Fibroblast of skin of right quadriceps (primary cell): ENCODE data around the gene ACAD8.
A peak's percentile ranks its signal among the peaks of the same experiment; 100 is the strongest.
"Not testable (repeated sequence)": the region's sequence is repeated elsewhere in the genome, so short reads cannot be mapped to it uniquely, and the experiment has no call there.

Experiments used
- DNase-seq: peaks from one replicate; pipeline ENCODE4 v3.0.0-alpha.2; 2013

Gene ACAD8

DNA sequence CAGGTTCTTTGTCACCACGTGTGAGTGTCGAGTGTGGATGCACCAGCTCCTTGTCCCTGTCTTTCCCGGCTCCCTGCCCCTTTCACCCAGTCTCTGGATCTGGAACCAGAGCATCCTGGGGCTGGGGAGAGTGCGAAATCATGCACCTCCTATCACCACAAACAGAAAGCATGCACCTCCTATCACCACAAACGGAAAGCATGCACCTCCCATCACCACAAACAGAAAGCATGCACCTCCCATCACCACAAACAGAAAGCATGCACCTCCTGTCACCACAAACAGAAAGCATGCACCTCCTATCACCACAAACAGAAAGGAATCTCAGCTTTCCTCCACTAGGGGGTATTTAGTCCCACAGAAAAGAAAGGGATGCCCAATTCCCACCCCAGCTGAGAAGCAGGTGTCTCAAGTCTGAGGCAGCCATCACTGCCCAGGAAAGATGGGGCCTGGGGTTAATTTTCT lies 16.9 kb downstream of the ACAD8 start:
- no peak for DNase-seq

GRCh38 chr11:134271978-134272377 lies 18.6 kb downstream of the ACAD8 start:
- DNase-seq = no peak

DNA sequence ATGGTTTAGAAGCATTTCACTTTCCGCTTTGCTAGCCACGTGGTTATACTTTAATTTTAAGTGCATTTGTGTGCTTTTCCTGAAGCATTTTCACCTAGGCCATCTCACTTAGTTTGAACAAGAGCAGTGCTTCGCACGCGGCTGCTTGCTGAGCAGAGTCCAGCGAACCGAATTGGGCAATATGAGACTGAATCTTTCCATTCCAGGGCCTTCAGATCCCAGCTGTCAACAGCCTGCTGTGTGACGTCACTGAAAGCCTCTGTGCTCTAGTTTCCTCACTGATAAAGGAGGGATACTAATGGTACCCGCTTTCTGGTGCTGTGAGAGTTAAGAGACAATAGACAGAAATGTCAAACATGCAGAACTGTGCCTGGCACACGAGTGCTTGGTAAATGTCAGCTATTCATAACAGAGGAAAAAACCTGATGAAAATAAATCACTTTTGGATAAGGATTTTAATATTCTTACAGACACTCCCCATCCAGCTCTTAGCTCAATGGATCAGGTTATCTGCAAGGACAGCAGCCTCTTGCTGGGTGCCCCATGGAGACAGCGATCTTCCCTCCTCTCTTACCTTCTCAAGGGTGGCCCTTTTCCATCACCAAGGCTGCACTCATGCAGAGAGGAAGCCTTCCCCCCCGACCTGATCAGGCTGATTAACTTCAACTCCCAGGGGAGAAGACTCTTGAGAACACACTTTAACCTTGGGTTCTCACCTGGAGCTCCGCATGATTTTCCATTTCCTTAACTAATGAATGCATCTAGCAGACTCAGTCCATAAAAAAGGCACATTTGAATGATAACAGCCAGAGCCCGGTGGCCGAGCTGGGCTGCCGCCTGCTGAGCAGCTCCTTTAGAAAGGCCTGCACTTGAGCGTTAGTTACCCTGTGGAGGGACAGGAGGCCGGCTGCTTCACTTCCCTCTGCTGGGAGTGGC lies 19.3 kb downstream of the ACAD8 start:
- peak; percentile 16 for DNase-seq

DNA sequence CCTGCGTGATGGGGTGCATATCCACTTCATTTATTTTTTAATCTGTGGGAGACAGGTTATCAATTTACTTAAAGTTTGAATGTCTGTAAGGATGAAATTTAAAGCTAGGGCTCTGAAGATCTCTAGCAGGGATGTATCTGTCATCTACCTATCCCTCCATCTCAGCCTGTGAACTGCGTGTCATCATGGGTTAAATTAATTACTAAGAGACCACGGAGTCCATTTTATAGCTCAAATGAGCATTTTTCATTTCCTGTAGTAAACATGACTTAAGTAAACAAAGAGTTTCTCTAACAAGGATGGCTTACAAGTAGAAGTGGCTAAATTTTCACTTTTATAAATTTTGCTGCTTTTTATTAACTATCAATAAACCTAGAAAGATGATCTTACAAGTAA lies 19.9 kb downstream of the ACAD8 start:
- no peak for DNase-seq

DNA sequence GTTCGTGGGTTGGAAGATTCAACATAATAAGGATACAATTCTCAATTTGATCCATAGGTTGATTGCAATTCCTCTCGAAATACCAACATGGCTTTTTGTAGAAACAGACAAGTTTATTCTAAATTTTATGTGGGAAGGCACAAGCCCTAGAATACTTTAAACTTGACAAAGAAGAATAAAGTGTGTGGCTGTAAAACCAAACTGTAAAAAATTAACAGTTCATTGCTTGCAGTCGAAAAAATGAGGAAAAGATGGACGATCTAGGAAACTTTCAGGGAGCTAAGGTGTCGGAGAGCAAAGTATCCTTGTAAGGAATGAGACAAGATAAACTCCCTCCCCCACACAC lies 21.8 kb downstream of the ACAD8 start:
- no peak for DNase-seq

- DNase-seq = peak; percentile 17
Observed at GRCh38 chr11:134275534-134276395, 22.4 kb downstream of the ACAD8 start, which contains the start of gene GLB1L3. GLB1L3 (plus strand) TSS chr11:134276379; CDS start chr11:134276741, 362 bp downstream.

DNA sequence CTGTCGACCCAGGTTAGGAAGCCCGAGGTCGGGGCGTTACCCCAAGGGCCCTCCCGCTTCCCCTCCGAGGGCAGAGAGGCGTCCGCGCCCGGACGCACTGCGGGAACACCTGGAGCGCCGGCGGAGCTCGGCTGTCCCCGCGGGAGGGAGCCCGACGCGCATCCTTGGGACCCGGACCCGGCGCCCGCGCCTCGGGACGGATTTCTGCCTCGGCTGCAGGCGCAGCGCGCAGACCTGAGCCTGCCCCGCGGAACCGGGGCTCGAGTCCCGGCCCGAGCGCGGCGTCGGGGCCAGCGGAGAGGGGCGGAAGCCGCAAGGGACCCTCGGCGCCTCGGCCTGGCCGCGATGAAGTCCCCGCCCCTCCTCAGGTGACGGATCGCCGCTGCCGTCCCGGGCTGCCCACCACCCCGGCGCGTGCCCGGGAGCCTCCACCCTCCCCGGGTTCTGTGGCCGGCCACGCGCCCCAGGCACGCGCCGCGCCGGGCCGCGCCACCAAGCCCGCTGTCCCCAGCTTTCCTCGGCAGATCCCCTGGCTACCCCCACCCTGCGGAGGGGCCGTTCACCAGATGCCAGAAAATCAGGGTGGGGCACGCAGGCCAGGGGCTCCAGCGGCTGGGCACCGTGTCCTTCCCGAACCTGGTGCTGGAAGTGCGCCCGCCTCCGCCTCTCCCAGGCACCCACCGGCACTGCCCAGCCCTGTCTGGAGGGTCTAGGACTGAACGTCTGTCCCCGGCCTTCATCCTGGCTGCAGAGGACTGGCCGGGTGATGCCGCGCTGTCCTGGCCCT lies 23.2 kb downstream of the ACAD8 start:
- no peak for DNase-seq

- no peak for DNase-seq
Observed at GRCh38 chr11:134277183-134278001, 24.0 kb downstream of the ACAD8 start.

DNA sequence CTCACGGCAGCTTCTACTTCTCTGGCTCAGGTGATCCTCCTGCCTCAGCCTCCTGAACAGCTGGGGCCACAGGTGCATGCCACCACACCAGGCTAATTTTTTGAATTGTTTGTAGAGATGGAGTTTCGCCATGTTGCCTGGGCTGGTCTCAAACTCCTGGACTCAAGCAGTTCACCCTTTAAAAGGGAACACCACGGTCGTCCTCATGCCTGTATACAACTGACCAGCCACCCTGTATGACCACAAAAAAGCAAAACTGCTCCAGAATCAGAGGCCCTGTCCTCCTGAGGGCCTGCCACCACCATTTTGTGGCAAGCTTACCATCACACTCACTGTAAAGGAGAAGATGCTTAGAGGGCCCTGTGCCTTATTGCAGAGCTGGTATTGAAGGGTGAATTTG lies 25.0 kb downstream of the ACAD8 start:
- DNase-seq = no peak

GRCh38 chr11:134281635-134282034 lies 28.3 kb downstream of the ACAD8 start:
- not testable (repeated sequence) for DNase-seq

DNA sequence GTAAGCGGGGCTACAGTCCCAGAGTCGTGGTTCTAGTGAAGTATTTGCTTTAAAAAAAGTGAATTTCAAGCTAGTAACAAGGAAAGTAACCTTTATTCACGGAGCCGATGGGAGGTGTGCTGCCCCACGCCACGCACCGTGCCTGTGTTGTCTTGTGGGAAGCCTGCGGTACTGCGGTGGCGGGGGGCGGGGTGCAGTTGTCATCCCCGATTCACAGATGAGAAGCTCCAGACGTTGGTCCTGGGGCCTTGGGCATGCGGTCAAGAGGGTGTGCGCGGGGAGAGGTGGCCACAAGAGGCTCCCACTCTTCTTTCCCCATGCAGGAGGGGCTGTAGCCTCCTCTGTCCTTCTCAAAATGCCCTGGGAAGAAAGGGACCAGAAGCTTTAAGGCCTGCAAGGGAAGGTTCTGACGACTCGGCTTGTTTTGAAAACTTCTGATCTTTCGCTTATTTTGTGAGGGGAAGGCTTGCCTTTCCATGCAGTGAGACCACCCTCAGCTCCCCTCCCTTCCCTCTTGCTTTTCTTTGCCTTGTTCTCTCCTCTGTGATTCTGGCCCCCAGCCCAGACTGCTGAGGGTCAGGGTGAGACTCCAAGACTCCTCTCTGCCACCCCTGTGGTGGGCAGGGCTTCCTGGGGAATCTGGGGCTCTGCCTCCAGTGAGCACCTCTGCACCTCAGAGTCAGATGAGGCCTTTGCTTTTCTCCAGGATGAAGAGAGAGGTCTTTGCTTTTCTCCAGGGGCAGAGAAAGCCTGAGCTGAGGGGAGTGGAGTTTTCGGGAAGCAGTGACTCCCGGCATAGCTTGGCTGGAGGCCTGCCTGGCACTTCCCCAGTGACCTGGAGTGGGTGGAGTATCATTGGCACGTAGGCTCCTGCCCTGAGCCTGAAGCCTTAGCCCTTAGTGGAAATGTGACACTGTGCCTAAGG lies 29.0 kb downstream of the ACAD8 start:
- DNase-seq = no peak

- no peak for DNase-seq
Observed at GRCh38 chr11:134283461-134284230, 30.3 kb downstream of the ACAD8 start.

DNA sequence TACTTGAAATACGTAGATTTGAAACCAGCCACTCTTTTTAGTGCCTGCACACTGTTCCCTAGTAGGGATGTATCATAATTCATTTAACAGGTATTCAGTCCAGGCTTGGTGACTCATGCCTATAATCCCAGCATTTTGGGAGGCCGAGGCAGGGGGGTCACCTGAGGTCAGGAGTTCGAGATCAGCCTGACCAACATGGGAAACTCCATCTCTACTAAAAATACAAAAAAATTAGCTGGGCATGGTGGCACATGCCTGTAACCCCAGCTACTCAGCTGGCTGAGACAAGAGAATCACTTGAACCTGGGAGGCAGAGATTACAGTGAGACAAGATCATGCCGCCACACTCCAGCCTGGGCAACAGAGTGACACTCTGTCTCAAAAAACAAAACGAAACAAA lies 31.0 kb downstream of the ACAD8 start:
- DNase-seq = not testable (repeated sequence)

- DNase-seq = no peak
Observed at GRCh38 chr11:134287561-134287960, 34.2 kb downstream of the ACAD8 start.

DNA sequence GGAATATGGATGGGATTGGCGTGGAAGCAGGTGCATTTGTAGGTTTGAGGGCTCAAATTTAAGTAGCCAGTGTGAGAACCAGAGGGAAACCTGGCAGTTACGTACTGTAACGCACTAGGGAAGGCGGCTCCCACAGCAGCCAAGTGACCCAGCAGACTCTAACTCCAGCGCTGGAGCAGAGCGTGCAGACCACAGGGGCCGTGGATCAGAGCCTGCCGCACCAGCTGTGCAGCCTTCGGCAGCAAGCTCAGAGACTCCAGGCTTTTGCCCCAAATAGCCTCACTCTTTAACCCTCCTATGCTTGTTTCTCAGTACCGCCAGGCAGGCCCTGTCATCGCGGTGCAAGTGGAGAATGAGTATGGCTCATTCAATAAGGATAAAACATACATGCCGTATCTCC lies 35.1 kb downstream of the ACAD8 start:
- DNase-seq = no peak

- no peak for DNase-seq
Observed at GRCh38 chr11:134289167-134289566, 35.8 kb downstream of the ACAD8 start.

- no peak for DNase-seq
Observed at GRCh38 chr11:134289789-134290188, 36.4 kb downstream of the ACAD8 start.

GRCh38 chr11:134290646-134291045 lies 37.3 kb downstream of the ACAD8 start:
- no peak for DNase-seq

GRCh38 chr11:134291196-134291595 lies 37.8 kb downstream of the ACAD8 start:
- DNase-seq = no peak

DNA sequence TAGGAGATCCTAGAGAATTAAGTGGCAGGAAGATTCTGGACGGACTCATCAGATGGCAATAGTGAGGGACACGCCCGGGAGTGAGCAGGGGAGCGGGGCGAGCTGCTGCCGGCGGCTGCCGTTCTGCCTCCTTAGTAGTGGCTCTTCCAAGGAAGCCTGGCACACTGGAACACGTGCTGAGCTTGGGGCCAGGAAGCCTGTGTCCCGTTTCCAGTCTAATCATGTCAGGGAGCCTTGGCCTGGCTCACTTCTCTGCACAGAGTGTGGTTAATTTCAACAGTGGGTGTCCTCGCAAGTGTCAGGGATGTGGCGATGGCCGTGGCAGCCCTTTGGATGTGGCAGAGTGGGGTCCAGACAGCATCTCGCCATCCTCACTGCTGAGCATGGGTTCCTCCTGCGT lies 39.3 kb downstream of the ACAD8 start:
- DNase-seq = no peak
